GM12892 (cell line): ENCODE measurements around the gene ADSL. TPM values are rescaled to one million over a fixed set of nuclear protein-coding genes. Genes with fewer than 3 reads are reported as not detected.
"Not testable (repeated sequence)": the region's sequence is repeated elsewhere in the genome, so short reads cannot be mapped to it uniquely, and the experiment has no call there.

Source experiments
- DNase-seq: peaks from one replicate; pipeline ENCODE4 v3.0.0; 2011; ENCODE audit not compliant: insufficient read length
- FAIRE-seq: peaks from 2 replicates; lab custom pipeline; 2011; peaks lifted over from hg19 to GRCh38; lab: Jason Lieb, UNC
- POLR2A ChIP-seq: IDR thresholded peaks from 2 replicates; pipeline ENCODE4 v1.6.1; 2011; ENCODE audit warnings: low read depth, low read length, control low read depth
- POLR2AphosphoS5 ChIP-seq: IDR thresholded peaks from 2 replicates; pipeline ENCODE4 v1.6.1; 2011; ENCODE audit warnings: low read depth, low read length, control low read depth
- TAF1 ChIP-seq: IDR thresholded peaks from 2 replicates; pipeline ENCODE4 v1.6.1; 2011; ENCODE audit warnings: low read depth, mild to moderate bottlenecking, control low read depth, low read length, borderline replicate concordance
- polyA plus RNA-seq: library from polyadenylated mRNA; unstranded; fragments of >200 nt; gene quantifications from one replicate; pipeline ENCODE4 v1.2.1, GENCODE V29; 2012; ENCODE audit warnings: missing spikeins, inconsistent platforms; ENCODE audit not compliant: missing spikeins

ADSL gene
- polyA plus RNA-seq = 142 TPM

DNA sequence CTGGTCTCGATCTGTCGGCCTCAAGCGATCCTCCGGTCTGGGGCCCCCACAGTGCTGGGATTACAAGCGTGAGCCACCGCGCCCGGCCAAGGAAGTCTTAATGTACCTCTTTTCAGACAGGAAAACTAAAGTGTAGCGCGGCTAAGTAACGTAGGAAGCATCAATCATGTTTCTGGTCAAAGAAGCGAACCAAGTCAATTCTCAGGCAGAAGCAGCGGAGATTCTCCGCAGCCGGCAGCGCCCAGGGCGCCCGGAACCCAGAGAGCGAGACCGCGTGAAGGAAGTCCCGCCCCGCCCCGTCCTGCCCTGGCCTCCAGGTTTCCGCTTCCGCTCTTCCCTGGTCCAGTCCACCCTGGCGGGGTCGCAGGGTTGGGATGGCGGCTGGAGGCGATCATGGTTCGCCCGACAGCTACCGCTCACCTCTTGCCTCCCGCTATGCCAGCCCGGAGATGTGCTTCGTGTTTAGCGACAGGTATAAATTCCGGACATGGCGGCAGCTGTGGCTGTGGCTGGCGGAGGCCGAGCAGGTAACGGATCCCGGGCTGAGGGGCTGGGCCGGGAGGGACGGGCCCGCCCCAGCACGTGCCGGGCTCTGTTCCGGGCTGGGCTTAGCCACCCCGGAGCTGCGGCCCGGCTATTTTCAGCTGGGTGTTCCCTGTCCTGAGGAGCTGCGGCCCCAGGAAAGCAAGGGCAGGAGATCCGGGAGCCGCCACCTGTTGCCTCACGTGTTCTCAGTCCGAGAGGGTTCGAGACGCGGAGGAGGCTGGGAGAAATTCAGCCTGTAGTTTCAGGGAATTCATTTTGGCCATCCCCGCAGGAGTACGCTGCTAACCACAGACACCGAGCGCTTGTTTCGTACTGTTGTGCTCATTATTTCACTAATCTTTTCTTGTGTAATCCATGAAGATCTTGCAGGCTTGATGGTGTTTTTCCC lies at the start of gene ADSL:
TSS of gene ADSL (plus strand) at position 316 of the 934 bp plus-strand sequence. CDS start at position 375, 59 bp downstream.
- DNase-seq (peak; percentile 82), FAIRE-seq (peak; percentile 96)
- peak; percentile 97 for TF ChIP-seq POLR2A
- peak; percentile 97 for TF ChIP-seq POLR2AphosphoS5
- TF ChIP-seq TAF1 = peak; percentile 88

DNA sequence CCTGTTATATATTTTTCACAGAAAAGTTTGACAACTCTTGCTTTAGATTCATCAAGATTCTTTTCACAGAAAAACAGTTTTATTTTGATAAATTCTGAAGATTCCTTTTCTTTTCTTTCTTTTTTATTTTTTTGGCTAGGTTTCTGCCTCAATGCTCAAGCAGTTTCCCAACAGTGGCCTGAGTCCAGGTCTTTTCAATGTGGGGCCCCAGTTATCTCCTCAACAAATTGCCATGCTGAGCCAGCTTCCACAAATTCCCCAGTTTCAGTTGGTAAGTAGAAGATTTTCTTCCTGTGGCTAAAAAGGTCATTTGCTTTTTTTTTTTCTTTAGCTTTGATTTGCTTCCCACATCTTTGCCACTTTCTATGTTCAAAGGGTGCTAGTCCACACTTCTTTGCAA lies 46.0 kb upstream of the ADSL start:
- no peak for FAIRE-seq
- no peak for DNase-seq
- TF ChIP-seq TAF1 = no peak
- no peak for TF ChIP-seq POLR2A

DNA sequence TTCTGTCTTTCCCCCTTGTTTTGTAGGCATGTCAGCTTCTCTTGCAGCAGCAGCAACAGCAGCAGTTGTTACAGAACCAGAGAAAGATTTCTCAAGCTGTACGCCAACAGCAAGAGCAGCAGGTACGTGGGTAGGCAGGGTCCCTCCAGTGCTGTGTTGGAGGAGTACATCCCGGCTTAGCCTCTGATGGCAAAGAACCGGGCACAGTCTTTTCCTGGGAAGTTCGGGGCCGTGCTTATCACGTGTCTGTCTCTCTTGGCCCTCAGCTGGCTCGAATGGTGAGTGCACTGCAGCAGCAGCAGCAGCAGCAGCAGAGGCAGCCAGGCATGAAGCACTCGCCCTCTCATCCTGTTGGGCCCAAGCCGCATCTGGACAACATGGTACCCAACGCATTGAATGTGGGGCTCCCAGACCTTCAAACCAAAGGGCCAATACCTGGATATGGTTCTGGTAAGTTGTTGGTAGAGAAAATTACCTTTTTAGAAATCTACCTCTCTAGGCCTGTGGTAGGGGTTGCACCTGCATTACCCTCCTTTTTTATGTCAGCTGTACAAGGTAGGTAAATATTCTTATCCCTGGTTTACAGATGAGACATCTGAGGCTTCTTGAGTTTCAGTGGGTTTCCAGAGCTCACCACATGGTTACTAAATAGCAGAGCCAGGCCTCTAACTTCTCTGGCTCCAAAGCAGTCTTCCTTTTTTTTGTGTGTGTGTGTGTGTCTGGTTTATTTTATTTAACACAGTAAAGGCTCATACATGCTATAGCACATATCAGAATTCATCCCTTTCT lies 45.2 kb upstream of the ADSL start:
- DNase-seq (no peak), FAIRE-seq (peak; percentile 70)
- TF ChIP-seq POLR2AphosphoS5 (no peak), POLR2A (no peak), TAF1 (no peak)

DNA sequence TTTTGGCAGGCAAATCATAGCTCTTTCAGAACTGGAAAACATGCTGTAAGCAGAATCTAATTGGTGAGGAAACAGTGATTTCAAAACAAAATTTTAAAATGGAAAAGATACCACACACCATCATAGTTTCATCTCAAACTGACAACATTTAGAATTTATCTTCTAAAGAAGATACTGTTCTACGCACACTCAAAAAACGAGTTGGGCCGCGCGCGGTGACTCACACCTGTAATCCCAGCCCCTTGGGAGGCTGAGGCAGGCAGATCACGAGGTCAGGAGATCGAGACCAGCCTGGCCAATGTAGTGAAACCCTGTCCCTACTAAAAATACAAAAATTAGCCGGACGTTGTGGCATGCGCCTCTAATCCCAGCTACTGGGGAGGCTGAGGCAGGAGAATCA lies 44.2 kb upstream of the ADSL start:
- no peak for DNase-seq
- FAIRE-seq = peak; percentile 42
- TF ChIP-seq POLR2AphosphoS5 (no peak), POLR2A (no peak), TAF1 (no peak)

DNA sequence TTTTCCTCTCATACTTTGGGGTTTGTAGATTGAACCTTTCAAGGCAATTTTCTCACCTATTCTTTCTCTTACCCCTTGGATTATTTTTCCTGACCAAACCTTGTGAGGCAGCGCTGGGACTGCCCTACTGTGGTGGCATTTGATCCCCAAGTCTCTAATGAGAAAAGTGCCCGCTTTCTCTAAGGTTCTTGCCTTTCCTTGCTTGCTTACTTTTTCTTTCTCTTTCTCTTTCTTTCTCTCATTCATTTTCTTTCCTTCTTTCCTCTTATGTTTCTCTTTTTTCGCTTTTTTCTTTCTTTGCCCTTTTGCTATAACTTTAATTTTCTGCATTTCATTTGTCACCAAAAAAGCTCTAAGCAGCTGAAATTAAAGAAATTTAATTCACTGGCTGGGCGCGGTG lies 40.7 kb upstream of the ADSL start:
- DNase-seq (no peak), FAIRE-seq (no peak)
- TF ChIP-seq POLR2A = no peak
- no peak for TF ChIP-seq POLR2AphosphoS5
- TF ChIP-seq TAF1 = no peak

DNA sequence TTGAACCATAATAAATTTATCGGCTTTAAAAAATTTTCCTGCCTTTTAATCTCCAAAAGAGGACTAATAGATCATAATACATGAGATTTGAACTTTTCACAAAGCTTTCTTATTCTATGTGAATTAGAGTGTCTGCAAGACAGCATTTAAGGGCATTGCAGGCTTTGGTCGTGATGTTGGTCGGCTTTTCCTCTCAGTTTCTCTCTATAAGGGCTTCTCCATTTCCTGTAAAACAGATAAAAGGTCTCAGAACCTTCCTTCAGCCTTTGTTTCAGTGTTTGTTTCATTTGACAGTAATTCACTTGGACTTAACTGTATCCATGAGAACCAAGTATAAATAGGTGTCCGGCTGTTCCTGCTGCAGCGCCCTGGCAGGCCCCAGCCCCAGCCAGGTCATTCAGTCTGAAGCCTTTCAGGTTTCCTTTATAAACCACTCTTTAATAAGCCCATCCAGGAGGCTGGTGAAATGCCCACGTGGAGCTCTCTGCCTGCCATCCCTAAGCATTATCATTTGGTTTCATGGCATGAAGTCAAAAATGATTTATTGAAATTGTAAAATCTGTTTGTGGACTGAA lies 37.2 kb upstream of the ADSL start:
- DNase-seq = no peak
- no peak for FAIRE-seq
- TF ChIP-seq TAF1 (no peak), POLR2A (no peak), POLR2AphosphoS5 (no peak)

- DNase-seq (no peak), FAIRE-seq (no peak)
- TF ChIP-seq POLR2A (no peak), POLR2AphosphoS5 (no peak), TAF1 (no peak)
Measured at GRCh38 chr22:40309631-40310030, 36.7 kb upstream of the ADSL start.

GRCh38 chr22:40310081-40310767 lies 36.1 kb upstream of the ADSL start:
- FAIRE-seq (peak; percentile 17), DNase-seq (no peak)
- TF ChIP-seq POLR2A = no peak
- no peak for TF ChIP-seq POLR2AphosphoS5
- no peak for TF ChIP-seq TAF1

GRCh38 chr22:40310768-40311120 lies 35.6 kb upstream of the ADSL start:
- FAIRE-seq (no peak), DNase-seq (no peak)
- TF ChIP-seq TAF1 = no peak
- no peak for TF ChIP-seq POLR2AphosphoS5
- no peak for TF ChIP-seq POLR2A

GRCh38 chr22:40311646-40312045 lies 34.7 kb upstream of the ADSL start:
- not testable (repeated sequence) for DNase-seq, FAIRE-seq

DNA sequence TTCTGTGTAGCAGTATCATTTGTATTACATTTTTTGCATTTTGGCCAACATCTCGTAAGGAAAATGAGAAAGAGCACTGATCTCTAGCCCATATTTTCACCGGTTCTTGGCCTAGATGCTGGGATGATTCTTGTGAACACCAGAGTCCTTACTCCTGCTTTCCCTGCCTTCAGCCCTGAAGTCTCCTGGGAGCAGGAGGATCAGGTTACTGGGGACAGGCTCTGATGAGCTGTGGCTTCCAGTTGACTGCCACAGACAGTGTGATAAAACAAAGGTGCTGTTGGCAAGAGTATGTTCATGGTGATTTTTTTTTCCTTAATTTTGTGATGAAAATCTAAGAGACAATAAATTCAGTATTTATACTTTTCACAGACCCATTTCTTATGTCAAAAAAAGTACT lies 34.2 kb upstream of the ADSL start:
- TF ChIP-seq POLR2A = no peak
- TF ChIP-seq TAF1 = no peak
- TF ChIP-seq POLR2AphosphoS5 = no peak
- DNase-seq (no peak), FAIRE-seq (peak; percentile 14)

GRCh38 chr22:40313007-40313406 lies 33.3 kb upstream of the ADSL start:
- FAIRE-seq = no peak
- no peak for TF ChIP-seq TAF1
- TF ChIP-seq POLR2A = no peak
- no peak for TF ChIP-seq POLR2AphosphoS5
- no peak for DNase-seq
